Psoas muscle (tissue), 8 donors: ENCODE results near the gene JPH3. TPM values are rescaled to one million over a fixed set of nuclear protein-coding genes. Genes with fewer than 3 reads are reported as not detected.

Experiments used
- ATAC-seq, 4 donors: fragments of 200-7000 bp; cut with Tn5 transposase; one replicate each; pipeline ENCODE4 v1.9.1; 2020; ENCODE audit warnings: moderate library complexity in 3 of 4, mild to moderate bottlenecking in 2 of 4
- DNase-seq, 2 donors: peaks; one replicate each; pipeline ENCODE4 v3.0.0-alpha.2; 2020
- H3K27ac ChIP-seq: fragments of 200-600 bp; one replicate; pipeline ENCODE4 v1.8.0; 2022
- H3K27me3 ChIP-seq, 3 donors: fragments of 200-600 bp in 1 of 3; one replicate each; pipeline versions ENCODE4 v1.6.1 to v1.8.0; 2013 to 2022; ENCODE audit warnings: low read length in 2 of 3, mild to moderate bottlenecking in 2 of 3, moderate library complexity in 1 of 3; ENCODE audit not compliant: insufficient read depth in 3 of 3
- H3K36me3 ChIP-seq, 2 donors: fragments of 200-600 bp in 1 of 2; one replicate each; pipeline versions ENCODE4 v1.6.1 to v1.8.0; 2013 to 2022; ENCODE audit warnings: low read depth in 1 of 2, mild to moderate bottlenecking in 1 of 2, moderate library complexity in 1 of 2; ENCODE audit not compliant: insufficient read depth in 1 of 2
- H3K4me1 ChIP-seq: fragments of 200-600 bp; one replicate; pipeline ENCODE4 v1.8.0; 2022
- H3K4me3 ChIP-seq: fragments of 200-600 bp; one replicate; pipeline ENCODE4 v1.8.0; 2022; ENCODE audit warnings: mild to moderate bottlenecking
- H3K9me3 ChIP-seq: fragments of 200-600 bp; one replicate; pipeline ENCODE4 v1.8.0; 2022
- WGBS, 3 donors: extraction: QIAGEN DNeasy Blood & Tissue Kit; methylation state at CpG; one replicate each; pipeline versions ENCODE4 v1.1.6 to v1.1.7; 2013; 5-methylcytosine and 5-hydroxymethylcytosine counted together
- intact Hi-C, 2 donors: fragments of 100-400 bp; cut with DNase I; formaldehyde crosslinking; loops; one replicate each; pipeline versions ENCODE4 v1.11.0 to v1.14.2; 2022
- polyA plus RNA-seq, 3 donors: library from polyadenylated mRNA; stranded (reverse); fragments of 200-250 nt; gene quantifications; one replicate each; pipeline ENCODE4 v1.2.3, GENCODE V29; 2013
- total RNA-seq, 4 donors: library from RNA; stranded (reverse); fragmentation: NEBNext Ultra II Directional in 2 of 4; extraction: Animal tissue kit (Norgen Biotek cat#: 25700) in 2 of 4; gene quantifications; one replicate each; pipeline versions ENCODE4 v1.2.1 to v1.2.4, GENCODE V29; 2021 to 2023
- TF ChIP-seq, protein P1 (sequence below): fragments of 200-600 bp; IDR thresholded peaks from one replicate; pipeline ENCODE4 v1.8.0; 2022; ENCODE audit warnings: antibody characterized with exemption
- donor health status: healthy with polysubstance abuse.
- donor health status: DM: no; HTN: no; CAD: no; lungs with moderate emphysema.
- donor health status: Bipolar disorder and iron deficiency.
- donor health status: healthy.
- donor health status: DM: yes; HTN: yes; CAD: no.
- donor health status: DM: no; HTN: no; CAD: no.
- donor health status: DM: no; HTN: no; CAD: no.
- donor health status: DM: yes; HTN: yes; CAD: no.

JPH3 gene
- total and polyA plus RNA-seq, 7 donors, result 0.03 to 0.13 (median 0.04) TPM; not detected in 2

DNA sequence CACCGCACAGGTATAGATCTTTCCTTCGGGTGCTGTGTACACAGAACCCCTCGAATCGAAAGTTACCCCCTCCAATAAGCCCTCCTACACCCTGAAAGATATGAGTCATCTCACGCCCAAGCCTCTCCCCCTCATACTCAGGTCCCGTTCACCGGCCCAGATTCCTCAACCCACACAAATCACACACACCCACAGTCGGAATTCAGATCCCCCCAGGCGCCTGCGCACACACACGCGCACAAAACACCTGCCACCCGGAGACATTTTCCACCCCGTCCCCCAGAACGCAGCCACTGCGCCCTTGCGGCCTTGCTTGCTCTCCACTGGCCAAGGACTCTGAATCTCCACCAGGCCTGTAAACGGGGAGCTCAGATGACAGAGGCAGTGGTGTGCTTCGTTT lies 4.9 kb downstream of the JPH3 start:
- H3K4me1 ChIP-seq, result no peaks in the 10 kb centered on the region
- H3K27me3 ChIP-seq, result peaks cover 0 to 74% (median 28%) of the 10 kb centered on the region in 3 donors
- DNase-seq, result no peak
- H3K27ac ChIP-seq, result no peak overlapping the region
- WGBS, 3 donors, result 83 to 87% (median 84%) methylated on average over 19 of the region's 19 CpGs
- TF ChIP-seq, protein P1, sequence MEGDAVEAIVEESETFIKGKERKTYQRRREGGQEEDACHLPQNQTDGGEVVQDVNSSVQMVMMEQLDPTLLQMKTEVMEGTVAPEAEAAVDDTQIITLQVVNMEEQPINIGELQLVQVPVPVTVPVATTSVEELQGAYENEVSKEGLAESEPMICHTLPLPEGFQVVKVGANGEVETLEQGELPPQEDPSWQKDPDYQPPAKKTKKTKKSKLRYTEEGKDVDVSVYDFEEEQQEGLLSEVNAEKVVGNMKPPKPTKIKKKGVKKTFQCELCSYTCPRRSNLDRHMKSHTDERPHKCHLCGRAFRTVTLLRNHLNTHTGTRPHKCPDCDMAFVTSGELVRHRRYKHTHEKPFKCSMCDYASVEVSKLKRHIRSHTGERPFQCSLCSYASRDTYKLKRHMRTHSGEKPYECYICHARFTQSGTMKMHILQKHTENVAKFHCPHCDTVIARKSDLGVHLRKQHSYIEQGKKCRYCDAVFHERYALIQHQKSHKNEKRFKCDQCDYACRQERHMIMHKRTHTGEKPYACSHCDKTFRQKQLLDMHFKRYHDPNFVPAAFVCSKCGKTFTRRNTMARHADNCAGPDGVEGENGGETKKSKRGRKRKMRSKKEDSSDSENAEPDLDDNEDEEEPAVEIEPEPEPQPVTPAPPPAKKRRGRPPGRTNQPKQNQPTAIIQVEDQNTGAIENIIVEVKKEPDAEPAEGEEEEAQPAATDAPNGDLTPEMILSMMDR, result no peak
- H3K4me3 ChIP-seq, result no peak overlapping the region
- no peak for ATAC-seq
- no peaks in the 10 kb centered on the region for H3K9me3 ChIP-seq
- intact Hi-C loops, result no loop called here
- no peaks in the 10 kb centered on the region for H3K36me3 ChIP-seq

DNA sequence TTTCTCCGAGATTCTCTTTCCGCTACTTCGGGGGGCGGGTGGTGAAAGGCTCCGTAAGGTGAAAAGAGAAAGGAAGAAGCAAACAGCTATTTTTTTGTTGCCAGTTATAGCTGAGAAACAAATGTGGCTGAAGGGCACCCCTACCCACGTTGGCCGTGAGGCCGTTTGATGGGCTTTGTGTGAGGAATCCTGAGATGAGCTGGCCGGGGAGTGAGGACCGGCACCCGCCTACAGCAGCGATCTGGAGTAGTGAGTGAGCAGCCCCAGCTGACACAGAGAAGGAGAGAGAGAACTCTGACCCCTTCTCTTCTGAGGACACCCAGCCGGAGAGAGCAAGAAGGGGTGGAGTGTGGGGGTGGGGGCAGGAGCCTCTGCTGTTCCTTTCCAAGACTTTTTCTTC lies 5.6 kb downstream of the JPH3 start:
- intact Hi-C loops, result no loop called here
- peaks cover 0 to 76% (median 26%) of the 10 kb centered on the region in 3 donors for H3K27me3 ChIP-seq
- H3K27ac ChIP-seq, result no peak overlapping the region
- no peaks in the 10 kb centered on the region for H3K9me3 ChIP-seq
- H3K36me3 ChIP-seq, result no peaks in the 10 kb centered on the region
- H3K4me1 ChIP-seq, result no peaks in the 10 kb centered on the region
- no peak overlapping the region for H3K4me3 ChIP-seq
- DNase-seq (no peak), ATAC-seq (no peak)
- 72 to 84% (median 76%) methylated on average over 13 of the region's 13 CpGs for WGBS, 3 donors
- TF ChIP-seq, protein P1, result no peak

DNA sequence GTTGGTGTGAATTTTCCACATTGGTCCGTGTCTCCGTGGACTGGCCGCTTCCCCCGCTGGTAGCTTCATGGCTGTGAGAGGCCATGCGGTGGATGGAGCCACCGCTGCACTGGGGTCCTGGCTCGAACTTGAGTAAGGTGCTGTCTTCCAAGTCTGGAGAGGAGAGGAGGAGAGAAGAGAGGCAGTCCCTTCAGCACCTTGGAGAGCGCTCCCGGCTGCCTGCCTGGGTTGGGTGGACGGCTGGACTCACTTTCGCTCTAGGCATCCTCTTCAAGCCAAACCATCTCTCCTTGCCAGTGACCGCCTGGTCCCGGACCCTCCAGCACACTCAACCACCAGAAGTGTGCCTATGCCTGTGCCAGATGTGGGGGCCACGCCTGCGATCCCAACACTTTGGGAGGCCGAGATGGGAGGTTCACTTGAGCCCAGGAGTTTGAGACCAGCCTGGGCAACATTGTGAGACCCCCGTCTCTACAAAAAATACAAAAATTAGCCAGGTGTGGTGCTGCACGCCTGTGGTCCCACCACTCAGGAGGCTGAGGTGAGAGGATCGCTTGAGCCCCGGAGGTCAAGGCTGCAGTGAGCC lies 6.2 kb downstream of the JPH3 start:
- Histone ChIP-seq H3K4me1 (no peaks in the 10 kb centered on the region), H3K27ac (no peak overlapping the region), H3K36me3 (no peaks in the 10 kb centered on the region), H3K9me3 (no peaks in the 10 kb centered on the region), H3K4me3 (no peak overlapping the region), H3K27me3 (peaks cover 0 to 70% (median 23%) of the 10 kb centered on the region in 3 donors)
- WGBS, 3 donors, result 38 to 42% (median 40%) methylated on average over 20 of the region's 20 CpGs
- TF ChIP-seq, protein P1, result no peak
- DNase-seq (peak; percentile 58 to 74), ATAC-seq (no peak)
- intact Hi-C loops, result no loop called here

DNA sequence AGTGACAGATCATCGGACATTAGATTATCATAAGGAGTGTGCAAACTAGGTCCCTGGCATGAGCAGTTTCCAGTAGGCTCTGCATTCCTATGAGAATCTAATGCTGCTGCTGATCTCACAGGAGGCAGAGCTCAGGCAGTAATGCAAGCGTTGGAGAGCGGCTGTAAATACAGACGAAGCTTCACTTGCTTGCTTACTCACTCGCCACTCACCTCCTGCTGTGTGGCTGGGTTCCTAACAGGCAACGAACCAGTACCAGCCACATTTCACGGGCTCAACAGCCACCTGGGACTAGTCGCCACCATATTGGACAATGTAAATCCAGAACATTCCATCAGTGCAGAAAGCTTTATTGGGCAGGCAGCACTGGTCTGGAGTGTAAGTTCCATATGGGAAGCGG lies 7.7 kb downstream of the JPH3 start:
- Histone ChIP-seq H3K27ac (no peak overlapping the region), H3K9me3 (no peaks in the 10 kb centered on the region), H3K4me3 (no peak overlapping the region), H3K4me1 (no peaks in the 10 kb centered on the region), H3K27me3 (peaks cover 0 to 55% (median 14%) of the 10 kb centered on the region in 3 donors), H3K36me3 (no peaks in the 10 kb centered on the region)
- no peak for DNase-seq
- TF ChIP-seq, protein P1, result no peak
- 69 to 76% (median 75%) methylated on average over 9 of the region's 9 CpGs for WGBS, 3 donors
- intact Hi-C loops, result no loop called here
- no peak for ATAC-seq

DNA sequence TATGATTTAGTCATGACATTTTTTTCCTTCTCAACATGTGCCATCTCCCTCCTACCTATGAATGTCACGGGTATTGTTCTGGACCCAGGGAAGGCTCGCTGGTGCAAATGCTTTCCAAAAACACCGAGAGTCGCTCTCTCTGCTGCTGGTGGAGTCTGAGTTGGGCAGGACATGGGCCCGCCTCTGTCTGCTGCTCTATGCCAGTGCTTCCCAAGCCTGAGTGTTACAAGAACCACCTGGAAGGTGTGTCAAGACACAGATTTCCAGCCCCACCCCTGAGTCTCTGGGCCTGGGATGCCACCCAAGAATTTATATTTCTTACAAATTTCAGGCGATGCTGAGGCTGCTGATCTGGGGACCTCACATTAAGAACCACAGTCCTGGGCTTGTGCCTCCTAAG lies 9.1 kb downstream of the JPH3 start:
- H3K4me3 ChIP-seq, result no peak overlapping the region
- DNase-seq (no peak), ATAC-seq (no peak)
- H3K27ac ChIP-seq, result no peak overlapping the region
- peaks cover 0 to 43% (median 12%) of the 10 kb centered on the region in 3 donors for H3K27me3 ChIP-seq
- H3K9me3 ChIP-seq, result no peaks in the 10 kb centered on the region
- intact Hi-C loops, result no loop called here
- WGBS, 3 donors, result 80 to 83% (median 80%) methylated on average over 6 of the region's 6 CpGs
- H3K36me3 ChIP-seq, result no peaks in the 10 kb centered on the region
- TF ChIP-seq, protein P1, result no peak
- no peaks in the 10 kb centered on the region for H3K4me1 ChIP-seq
